Measurements from ENCODE around the gene SLC66A2.
A peak's percentile ranks its signal among the peaks of the same experiment; 100 is the strongest.

Gene SLC66A2

DNA sequence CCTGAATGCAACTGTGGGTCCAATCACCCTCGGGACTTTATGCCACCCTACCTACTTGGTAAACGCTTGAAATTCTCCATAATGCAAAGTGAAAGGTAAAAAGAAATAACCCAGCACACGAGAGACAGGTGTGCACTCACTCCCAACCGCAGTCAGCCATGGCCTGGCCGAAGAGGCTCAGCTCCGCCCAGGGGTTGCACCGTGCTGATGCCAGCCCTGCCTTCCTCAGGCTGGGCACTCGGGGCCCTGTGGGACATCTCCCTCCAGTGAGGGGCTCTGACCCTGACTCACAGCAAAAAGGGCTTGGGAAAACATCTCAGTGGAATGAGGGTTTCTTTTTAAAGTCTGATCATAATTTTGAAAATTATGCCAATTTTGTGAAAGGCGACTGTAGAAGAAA is 13.3 kb downstream of the SLC66A2 start:
- DNase-seq (ENCODE audit: low spot score), result no peak

DNA sequence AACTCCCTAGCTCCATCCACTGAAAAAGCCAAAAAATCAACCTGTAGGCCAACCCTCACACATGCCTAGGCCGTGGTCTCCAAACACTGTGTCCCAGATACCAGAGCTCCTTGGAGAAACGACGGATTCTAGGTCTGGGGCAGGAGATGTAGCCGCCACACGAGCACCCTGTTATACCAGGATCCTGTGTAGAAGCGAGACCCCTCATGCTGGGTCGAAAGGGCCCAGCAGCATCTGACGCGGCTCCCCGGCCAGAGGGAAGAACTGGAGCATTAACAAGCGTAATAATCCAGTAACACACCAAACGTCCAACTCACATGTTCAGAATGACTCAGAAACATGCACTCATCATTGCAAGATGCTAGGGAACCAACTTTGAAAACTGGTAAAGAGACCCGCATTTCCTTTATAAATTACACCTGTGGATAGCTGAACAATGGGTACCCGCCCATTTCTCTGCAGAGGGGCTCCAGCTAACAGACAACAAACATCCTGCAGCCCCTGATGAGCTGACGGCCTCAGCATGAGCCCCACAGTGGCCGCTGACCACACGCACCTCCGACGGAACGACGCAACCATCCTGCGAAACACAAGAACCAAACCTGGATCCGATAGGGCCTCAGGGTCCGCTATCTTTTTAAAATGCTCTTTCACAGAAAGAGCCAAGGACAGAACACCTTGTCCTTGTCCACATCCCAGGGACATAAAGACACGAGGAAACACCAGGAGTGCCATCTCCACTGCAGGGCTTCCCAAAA is 14.2 kb downstream of the SLC66A2 start:
- DNase-seq (ENCODE audit: low spot score), result no peak

DNA sequence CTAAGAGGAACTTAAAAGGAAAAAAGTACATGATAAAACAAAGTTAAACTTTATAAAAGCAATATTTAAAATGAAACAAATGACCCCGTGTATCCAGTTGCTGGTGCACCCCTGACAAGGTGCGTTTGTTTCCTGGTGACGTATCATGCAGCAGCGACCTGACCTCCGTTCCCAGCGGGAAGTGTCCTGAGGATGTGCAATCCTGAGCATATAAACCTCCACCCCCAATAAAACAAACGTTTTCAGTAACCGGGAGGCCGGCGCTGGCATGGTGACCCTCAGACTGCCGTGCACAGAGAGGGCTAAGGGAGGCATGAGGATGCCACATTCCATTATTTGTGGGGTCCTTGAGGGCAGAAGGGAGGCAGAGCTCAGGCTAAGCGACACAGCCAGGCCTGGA is 14.8 kb downstream of the SLC66A2 start:
- no peak for DNase-seq (ENCODE audit: low spot score)

DNA sequence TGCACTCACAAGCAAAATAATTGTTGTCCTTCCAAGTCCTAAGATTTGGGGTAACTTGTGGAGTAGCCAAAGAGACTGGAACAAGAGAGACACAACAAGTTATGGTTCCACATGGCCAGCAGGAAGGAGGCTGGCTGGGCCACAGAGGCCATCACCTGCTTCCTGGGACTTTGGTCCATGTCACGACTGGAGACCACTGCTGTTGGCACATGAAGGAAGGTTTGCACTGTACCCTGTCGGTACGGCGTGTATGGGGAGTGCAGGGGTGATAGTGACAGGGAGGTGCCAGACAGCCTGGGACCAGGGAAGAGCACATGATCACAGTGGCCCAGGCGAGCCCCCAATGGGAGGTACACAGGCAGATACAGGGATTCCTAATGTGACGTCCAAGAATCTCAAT is 15.5 kb downstream of the SLC66A2 start:
- no peak for DNase-seq (ENCODE audit: low spot score)

DNA sequence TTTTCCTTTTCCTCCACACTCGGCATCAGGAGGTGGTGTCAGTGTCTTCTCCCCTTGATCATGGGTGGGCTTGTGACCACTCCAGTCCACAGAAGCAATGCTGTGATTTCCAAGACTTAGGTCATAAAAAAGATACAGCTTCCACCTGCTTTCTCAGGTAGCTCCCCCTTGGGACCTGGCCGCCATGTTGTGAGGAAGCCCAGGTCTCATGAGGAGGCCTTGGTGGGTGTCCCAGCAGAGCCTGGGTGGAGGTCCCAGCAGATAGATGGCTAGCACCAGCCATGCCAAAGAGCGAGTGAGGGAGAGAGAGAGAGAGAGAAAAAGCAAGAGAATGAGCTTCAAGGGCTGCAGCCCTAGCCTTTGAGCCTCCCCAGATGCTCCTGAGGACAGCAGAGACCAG is 16.0 kb downstream of the SLC66A2 start:
- DNase-seq (ENCODE audit: low spot score), result no peak

DNA sequence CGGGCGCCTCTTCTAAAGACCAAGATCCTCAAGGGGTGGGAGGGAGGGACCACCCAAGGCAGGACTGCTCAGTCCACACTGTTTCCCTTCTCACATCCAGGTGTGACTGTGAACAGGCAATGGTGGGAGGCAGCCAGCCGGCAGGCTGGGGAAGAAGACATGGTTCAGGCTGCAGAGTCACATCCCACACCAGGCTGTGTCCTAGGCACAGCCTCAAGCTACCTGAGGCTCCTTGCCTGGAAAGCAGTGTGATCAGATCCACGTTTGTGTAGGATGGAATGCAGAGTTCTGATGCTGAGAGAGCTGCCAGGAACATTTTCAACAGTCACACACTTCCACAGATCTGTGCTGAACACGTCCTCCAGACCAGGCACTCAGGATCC is 16.4 kb downstream of the SLC66A2 start:
- no peak for DNase-seq (ENCODE audit: low spot score)

DNA sequence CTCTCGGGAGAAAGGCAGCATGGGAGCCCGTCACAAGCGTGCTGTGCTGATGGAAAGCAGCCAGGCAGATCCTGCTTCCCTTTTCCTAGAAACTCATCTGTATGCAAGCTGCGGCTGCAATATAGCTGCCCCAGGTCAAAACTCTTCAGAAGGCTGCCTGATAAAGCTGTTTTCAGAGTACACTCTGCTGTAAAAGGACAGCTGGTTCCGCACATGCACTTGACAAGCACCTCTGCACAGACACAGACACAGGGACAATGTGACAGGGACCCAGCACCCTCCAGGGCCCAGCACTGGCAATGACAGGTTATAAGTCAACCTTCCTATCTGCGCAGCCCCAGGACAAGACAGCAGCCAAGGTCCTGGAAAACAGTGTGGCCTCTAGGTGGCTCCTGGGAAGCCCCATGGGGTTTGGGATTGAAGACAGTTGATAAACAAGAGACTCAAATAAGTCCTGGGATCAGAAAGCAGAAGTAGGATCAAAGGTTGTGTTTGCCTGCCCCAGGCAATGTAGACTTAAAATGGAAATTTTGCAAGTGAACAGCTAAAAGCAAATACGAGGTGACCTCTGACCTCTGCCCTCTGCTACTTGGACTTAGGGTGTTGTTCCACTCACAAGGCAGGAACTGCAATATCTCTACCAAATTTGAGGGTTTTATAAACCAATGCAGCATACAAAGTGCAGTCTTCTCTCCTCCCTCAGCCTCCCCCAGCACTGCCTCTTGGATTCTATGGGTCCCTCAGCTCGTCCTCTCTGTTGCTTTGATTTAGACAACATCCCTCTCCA is 16.9 kb downstream of the SLC66A2 start:
- no peak for DNase-seq (ENCODE audit: low spot score)

DNA sequence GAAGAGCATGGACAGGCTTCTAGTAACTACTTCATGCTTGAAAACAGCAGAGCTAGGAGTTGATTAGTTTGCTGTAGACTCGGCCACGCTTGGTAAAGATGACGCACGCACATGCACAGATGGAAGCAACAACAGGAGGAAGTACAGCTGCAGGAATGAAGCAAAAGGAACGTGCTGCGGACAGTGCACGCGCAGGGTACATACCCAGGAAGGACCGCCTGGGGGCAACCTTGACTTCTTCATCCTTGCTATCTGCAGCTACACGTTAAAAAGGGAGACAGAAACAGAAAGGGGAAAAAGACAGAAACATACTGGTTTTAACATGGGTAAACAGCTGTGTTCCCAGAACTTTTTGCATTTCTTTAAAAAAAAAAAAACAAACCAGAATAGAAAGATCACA is 17.7 kb downstream of the SLC66A2 start:
- no peak for DNase-seq (ENCODE audit: low spot score)

DNA sequence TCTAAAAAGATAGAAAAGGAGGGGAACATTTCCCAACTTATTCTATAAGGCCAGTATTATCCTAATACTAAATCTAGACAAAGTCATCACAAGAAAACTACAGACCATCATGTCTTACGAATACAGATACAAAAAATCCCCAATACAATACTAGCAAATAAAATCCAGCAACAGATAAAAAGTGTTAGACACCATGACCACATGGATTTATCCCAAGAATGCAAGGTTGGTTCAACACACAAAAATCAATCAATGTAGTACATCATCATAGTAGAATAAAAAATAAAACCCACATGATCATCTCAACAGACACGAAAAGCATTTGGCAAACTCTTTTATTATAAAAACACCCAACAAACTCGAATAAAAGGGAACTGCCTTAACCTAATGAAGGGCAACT is 18.5 kb downstream of the SLC66A2 start:
- DNase-seq (ENCODE audit: low spot score), result no peak

DNA sequence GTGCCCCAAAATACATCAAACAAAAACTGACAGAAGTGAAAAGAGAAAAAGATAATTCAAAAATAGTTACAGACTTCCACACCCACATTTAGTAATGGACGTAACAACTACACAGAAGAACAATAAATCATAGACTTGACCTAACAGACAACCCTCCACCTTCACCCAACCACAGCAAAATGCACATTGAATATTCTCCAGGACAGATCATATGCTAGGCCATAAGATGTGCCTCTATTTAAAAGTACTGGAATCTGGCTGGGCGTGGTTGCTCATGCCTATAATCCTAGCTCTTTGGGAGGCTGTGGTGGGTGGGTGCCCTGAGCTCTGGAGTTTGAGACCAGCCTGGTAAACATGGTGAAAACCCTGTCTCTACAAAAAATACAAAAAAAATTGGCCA is 20.0 kb downstream of the SLC66A2 start:
- no peak for DNase-seq (ENCODE audit: low spot score)

DNA sequence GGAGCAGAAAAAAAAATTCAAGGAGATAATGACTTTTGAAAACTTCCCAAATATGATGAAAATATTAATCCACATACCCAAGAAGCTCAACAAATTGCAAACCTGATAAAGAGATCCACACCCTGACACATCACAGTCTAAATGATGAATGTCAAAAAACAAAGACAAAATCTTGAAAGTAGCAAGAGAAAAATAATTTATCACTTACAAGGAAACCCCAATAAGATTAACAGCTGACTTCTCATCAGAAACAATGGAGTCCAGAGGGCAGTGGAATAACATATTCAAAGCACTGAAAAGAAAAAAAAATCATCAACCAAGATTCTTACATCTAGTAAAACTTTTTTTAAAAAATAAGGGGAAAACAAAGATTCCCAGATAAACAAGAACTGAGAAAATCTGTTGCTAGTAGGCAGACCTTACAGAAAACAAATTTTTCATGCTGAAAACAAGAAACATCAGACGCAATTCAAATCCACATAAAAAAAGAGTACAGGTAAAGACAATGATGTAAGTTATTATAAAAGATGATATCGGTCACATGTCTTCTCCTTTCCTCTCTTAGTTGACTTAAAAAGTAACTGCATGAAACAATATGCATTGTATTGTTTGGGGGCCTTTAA is 21.3 kb downstream of the SLC66A2 start:
- no peak for DNase-seq (ENCODE audit: low spot score)

DNA sequence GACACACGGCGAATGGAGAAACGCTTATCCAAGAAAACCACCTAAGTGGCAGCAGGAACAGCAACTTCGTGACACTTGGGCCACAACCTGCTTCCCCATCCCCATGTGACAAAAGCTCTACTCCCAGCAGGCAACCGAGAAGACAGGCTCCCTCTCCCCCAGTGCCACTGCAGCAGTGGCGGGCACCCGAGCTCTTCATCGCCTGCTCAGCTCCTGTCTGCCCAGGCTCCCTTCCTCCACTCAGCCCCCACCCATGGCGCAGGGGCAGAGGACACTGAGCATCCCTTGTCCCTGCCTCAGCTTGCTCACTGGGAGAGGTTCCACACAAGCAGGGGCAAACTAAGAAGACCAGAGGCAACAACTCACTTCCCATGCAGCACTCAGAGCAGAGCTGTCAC is 22.9 kb downstream of the SLC66A2 start:
- no peak for DNase-seq (ENCODE audit: low spot score)

DNA sequence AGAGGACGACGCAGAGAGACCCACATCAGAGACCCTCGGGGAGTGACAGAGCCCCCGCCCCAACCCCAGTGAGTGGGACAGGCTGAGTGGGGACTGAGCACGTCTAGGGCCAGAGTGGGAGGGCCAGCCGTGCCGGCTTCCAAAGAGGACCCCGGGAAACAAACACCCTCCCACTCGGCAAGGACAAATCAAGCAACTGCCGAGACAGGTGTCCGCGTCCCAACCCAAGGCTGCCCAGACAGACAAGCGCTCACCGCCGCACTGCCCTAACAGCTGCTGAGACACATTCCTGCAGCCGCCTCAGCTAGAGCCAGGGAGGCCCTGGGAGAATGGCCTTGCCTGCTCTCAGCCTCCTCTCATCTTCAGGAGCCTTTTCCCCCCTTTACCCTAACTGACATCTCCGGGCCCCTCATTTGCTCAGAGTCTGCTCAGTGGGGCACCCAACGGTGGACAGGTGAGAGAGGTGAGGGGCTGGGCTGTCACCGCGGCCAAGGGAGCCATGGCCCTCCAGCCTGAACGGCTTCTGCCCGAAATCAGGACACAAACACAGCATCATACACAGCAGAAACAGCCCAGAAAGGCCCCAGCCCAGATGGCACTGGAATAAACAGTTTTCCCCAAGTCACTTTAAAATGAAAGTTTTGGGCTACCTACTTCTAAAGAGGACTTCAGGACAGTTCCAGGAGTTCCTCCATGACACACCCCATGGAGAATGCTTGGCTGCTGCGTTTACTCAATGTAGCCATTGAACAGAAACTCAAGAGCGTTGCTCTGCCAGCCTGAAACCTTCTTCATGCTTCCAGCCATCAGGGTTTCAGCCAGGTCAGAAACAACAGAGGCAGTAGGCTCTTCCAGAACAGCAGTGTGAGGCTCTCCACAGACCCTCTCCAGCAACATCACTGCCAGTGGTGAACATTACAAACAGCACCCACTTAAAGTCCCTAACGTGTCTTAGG is 23.6 kb downstream of the SLC66A2 start:
- DNase-seq (ENCODE audit: low spot score), result no peak

DNA sequence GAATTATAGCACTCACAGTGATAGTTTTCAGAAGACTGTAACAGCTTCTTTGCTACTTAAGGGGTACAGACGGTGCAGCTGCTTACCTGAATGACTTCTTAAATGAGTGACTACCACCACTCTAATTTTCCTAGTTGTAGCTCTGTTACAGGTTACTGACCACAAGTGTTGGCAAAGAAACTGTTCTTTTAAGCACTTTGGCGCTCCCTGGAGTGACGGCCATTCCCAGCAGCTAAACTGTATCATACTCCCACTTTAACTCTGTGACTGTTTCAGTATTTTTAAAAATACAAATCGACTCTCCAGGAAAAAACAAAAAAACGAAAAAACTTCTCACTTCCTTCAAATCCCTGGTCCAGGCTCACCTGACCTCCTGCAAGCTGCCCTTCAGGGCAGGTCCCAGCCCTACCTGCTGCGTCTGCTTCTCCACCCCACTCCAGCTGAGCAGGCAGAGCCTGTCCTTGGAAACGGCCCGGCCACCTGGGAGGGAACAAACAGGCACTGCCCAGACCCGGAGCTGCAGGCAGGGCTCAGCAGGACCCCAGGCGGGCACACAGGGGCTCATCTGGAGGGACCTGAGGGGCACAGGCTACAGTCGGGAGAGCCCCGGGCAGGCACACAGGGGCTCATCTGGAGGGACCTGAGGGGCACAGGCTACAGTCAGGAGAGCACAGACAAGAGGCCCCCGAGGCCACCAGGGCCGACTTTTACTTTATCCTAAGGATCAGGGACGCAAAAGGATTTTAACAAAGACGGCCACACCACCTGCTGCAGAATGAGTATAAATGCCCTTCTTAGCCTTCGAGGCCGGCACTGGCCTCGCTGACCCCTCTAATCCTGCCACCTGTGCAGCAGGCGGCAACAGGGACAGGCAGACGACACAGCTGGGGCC is 24.5 kb downstream of the SLC66A2 start:
- DNase-seq (ENCODE audit: low spot score), result no peak

DNA sequence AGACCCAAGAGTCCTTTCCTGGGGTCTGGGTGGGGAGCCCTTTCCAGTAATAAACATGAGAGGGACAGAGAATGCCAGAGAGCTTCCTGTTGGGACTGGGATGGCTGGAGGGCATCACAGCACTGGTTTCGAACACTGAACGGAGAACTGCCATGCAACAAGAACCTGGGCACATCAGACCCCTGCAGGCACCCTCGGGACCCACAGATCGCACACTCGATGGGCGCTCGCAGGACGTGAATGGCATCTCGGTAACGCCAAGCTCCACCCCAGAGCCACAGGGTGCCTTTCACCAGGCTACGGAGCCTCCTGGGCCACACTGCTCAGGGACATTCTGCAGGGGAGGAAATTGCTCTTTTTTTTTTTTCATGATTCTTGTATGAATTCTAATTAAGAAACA is 25.1 kb downstream of the SLC66A2 start:
- DNase-seq (ENCODE audit: low spot score), result no peak

DNA sequence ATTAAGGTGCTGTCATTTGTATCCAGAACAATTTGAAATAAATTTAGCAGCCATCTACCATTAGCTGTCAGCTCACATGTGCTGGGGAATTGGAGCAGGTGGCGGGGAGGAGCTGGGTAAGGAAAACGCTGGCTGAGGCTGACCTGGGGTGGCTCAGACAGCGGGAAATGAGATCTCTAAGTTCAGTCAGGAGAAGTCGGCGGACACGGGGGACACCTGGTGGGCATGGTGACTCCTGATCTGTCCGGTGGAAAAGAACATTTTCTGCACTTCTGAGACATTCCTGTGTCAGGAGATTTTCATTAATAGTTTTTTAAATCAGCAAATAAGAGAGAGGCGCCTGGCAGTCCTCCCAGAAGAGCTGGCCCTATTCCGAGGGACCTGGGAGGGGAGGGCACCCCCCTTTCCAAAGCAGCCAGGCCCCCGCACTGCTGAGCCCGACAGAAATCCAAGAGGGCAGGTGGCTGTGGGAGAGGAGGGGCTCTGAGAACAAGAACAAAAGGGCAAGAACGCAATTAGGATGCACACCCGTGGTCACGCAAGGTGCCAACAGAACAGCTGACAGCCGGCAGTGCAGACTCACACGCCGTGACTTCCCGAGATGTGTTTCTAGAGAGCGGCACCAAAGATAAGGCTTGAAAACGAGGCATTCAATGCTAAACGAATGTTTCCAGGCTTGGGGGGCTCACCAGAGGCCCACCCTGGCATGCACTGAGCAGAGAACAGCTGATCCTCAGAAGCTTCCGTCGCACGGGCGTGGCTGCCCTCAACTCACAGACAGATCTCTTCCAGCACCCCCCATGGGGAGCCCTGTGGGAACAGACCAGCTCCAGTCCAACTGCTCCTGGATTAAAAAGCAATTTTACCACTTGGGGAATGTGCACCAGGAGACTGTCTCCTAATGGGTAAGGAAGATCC is 26.4 kb downstream of the SLC66A2 start:
- DNase-seq (ENCODE audit: low spot score), result no peak

DNA sequence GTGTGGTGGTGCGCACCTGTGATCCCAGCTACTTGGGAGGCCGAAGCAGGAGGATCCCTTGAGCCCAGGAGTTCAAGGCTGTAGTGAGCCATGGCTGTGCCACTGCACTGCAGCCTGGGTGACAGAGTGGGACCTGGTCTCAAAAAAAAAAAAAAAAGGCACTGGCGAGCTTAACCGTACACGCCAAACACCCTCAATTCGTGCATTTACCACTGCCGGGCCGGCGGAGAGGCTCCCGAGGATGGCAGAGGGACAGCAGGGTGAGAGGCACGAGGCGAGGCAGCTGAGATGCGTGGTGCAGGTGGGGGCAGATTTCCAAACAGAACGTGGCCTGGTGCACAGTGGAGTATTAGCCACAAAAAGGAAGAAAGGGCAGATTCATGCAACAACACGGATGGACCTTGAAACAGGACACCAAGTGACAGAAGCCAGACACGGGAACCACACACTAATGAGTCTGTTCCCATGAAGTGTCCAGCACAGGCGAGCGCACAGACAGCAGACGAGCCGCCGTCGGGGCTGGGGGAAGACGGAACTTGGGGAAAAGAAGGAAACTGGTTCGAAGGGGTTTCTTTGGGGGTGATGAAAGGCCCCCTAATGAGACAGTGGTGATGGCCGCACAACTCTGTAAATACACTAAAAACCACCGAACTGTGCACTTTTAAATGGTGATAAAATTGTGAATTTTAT is 27.4 kb downstream of the SLC66A2 start:
- DNase-seq (ENCODE audit: low spot score), result peak; percentile 47

DNA sequence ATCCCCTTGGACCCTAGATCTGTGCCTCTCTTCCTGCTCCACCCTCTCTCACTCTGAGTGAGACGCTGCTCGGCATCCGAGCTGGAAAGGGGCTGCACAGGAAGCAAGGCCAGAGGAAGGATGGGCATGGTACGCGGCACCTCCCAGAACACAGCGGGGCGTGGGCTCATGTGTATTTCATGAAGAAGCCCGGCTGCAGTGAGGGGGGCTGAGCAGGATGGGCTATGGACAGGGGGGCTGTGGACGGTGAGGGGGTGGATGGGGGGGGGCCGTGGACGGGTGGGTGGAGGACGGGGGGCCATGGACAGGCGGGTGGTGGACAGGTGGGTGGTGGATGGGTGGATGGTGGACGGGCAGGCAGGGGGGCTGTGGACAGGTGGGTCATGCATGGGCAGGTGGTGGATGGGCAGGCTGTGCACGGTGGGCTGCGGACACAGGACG is 28.5 kb downstream of the SLC66A2 start:
- DNase-seq (ENCODE audit: low spot score), result no peak
